Dendritic cell treated with granulocyte-macrophage colony-stimulating factor and Interleukin-4, amounts not matched to agents 40 ng/mL and 50 ng/mL, for 4 days (primary cell): Measurements from ENCODE around the gene DGKI.

Experiments used
- H3K27ac Mint-ChIP-seq: one replicate; pipeline ENCODE4 v1.8.0; 2022; ENCODE audit warnings: mild to moderate bottlenecking, mixed read lengths
- H3K27me3 Mint-ChIP-seq: one replicate; pipeline ENCODE4 v1.8.0; 2022; ENCODE audit warnings: mild to moderate bottlenecking, mixed read lengths
- H3K36me3 Mint-ChIP-seq: one replicate; pipeline ENCODE4 v1.8.0; 2022; ENCODE audit warnings: low read depth, mixed read lengths
- H3K4me1 Mint-ChIP-seq: one replicate; pipeline ENCODE4 v1.8.0; 2022; ENCODE audit warnings: low read depth, mixed read lengths
- H3K4me3 Mint-ChIP-seq: one replicate; pipeline ENCODE4 v1.8.0; 2022; ENCODE audit warnings: mild to moderate bottlenecking, moderate library complexity, mixed read lengths
- H3K9me3 Mint-ChIP-seq: one replicate; pipeline ENCODE4 v1.8.0; 2022; ENCODE audit warnings: mixed read lengths
- intact Hi-C: fragments of 100-400 bp; cut with micrococcal nuclease; formaldehyde crosslinking; loops from one replicate; pipeline ENCODE4 v1.15.0; 2022

The DGKI gene

DNA sequence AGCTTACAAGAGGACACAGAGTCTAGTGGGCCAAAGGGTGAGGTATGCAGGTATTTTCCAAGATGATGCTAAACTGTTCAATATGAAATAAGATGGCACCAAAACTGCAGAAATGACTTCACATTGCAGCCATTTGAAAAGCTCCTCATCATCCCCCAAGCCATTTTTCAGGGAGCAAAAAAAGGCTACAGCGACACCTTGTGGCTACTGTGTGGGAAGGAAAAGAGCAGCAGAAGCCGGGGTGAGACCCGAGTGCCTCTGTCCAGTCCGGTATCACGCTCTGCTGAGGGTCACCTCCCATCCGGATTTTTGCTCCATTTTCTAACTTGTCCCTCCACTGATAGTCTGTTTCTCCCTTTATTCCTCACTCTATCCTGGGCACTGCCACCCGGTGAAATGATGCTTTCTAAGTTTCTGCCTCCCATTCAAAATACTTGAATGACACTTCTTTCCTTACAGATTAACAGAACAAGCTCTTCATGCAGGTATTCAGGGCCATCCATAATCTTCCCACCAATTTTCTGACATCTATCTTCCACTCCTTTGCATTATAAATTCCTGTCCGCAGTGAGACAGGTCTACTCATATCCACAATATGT lies 220.2 kb downstream of the DGKI start:
- no peak overlapping the region for H3K27ac Mint-ChIP-seq

DNA sequence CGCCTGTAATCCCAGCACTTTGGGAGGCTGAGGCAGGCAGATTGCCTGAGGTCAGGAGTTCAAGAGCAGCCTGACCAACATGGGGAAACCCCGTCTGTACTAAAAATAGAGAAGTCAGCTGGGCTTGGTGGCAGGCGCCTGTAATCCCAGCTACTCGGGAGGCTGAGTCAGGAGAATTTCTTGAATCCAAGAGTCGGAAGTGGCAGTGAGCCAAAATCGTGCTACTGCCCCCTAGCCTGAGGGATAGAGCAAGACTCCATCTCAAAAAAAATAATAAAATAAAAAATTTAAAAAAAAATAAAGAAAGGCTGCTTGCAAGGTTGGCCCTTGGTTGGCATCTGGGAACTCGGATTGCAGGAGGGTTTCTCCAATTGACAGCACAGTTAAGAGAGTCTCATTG lies 221.6 kb downstream of the DGKI start:
- no peak overlapping the region for H3K4me3 Mint-ChIP-seq
- no peaks in the 10 kb centered on the region for H3K9me3 Mint-ChIP-seq
- intact Hi-C loops: no loop called here
- H3K4me1 Mint-ChIP-seq: peaks cover 5% of the 10 kb centered on the region
- H3K27me3 Mint-ChIP-seq: peaks cover 21% of the 10 kb centered on the region
- no peaks in the 10 kb centered on the region for H3K36me3 Mint-ChIP-seq
- no peak overlapping the region for H3K27ac Mint-ChIP-seq

More for the DNA sequence above, 220.2 kb downstream of the DGKI start:
- no peaks in the 10 kb centered on the region for H3K36me3 Mint-ChIP-seq
- intact Hi-C loops: loop anchor here (2.0 kb wide), 1 partner anchor 20 kb away; no protein-coding TSS in a partner anchor
- H3K27me3 Mint-ChIP-seq: peaks cover 28% of the 10 kb centered on the region
- peaks cover 5% of the 10 kb centered on the region for H3K4me1 Mint-ChIP-seq
- H3K4me3 Mint-ChIP-seq: no peak overlapping the region
- no peaks in the 10 kb centered on the region for H3K9me3 Mint-ChIP-seq

DNA sequence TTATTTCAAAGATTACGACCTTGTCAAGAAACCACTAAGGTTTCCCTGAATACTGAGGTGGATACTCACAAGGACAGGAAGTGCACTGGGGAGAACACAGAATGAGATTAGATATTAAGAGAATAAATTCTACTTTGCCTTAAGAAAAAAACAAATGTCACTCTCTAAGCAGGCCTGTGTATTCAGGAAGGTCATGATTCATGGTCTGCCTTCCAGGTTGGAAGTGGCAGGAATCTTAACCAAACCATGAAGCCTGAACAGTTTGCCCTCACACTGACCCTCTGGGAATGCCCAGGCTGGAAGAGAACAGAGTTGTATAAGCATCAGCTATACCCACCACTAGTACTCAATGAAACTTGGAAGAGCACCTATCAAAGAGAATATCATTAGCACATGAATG lies 227.6 kb downstream of the DGKI start:
- no peaks in the 10 kb centered on the region for H3K4me1 Mint-ChIP-seq
- H3K36me3 Mint-ChIP-seq: no peaks in the 10 kb centered on the region
- no peak overlapping the region for H3K27ac Mint-ChIP-seq
- intact Hi-C loops: no loop called here
- no peak overlapping the region for H3K4me3 Mint-ChIP-seq
- H3K9me3 Mint-ChIP-seq: no peaks in the 10 kb centered on the region
- peaks cover 4% of the 10 kb centered on the region for H3K27me3 Mint-ChIP-seq

DNA sequence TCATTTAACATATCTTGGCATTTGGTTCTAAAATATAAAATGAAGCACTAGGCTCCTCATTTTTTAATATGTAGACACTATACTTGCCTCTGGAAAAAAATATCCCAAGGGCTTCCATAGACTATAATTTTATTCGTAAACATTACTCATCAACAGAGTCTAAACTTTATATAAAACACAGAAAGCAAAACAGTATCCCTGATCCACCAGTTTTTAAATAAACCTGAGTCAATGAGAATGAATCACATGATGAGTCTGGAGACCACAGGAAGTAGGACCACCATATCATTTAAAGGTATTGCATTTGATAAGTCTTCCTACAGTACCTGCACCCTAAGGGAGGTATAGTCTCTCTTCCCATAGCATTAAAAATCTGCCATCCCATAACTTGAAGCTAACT lies 228.0 kb downstream of the DGKI start:
- no peaks in the 10 kb centered on the region for H3K4me1 Mint-ChIP-seq
- intact Hi-C loops: no loop called here
- H3K27me3 Mint-ChIP-seq: peaks cover 4% of the 10 kb centered on the region
- H3K36me3 Mint-ChIP-seq: no peaks in the 10 kb centered on the region
- no peaks in the 10 kb centered on the region for H3K9me3 Mint-ChIP-seq
- H3K4me3 Mint-ChIP-seq: no peak overlapping the region
- H3K27ac Mint-ChIP-seq: no peak overlapping the region

DNA sequence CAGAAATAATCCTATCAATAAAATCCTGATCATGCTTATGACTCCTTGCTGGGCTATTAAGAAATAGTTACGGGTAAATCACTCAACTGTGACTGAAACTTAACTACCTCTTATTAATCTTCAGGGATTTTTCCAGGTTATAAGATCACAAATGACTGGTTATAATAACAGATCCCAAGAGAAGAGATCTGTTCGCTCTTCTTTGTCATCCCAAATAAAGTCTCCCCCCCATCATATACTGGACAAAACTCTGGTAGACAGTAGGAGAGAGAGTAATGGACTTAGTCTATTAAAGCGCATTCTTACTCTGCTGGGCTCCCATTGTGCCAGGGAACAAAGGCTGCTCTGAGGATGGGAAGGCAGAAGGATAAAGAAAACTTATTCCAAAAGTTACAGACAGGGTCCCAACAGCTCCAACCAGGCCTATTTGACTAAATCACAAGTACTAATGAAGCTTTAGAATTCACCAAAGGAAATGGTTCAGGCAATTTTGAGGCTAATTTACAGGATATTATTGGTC lies 233.7 kb downstream of the DGKI start:
- H3K27ac Mint-ChIP-seq: no peak overlapping the region
- intact Hi-C loops: no loop called here
- no peak overlapping the region for H3K4me3 Mint-ChIP-seq
- H3K9me3 Mint-ChIP-seq: no peaks in the 10 kb centered on the region
- no peaks in the 10 kb centered on the region for H3K36me3 Mint-ChIP-seq
- H3K27me3 Mint-ChIP-seq: peaks cover 9% of the 10 kb centered on the region
- no peaks in the 10 kb centered on the region for H3K4me1 Mint-ChIP-seq

DNA sequence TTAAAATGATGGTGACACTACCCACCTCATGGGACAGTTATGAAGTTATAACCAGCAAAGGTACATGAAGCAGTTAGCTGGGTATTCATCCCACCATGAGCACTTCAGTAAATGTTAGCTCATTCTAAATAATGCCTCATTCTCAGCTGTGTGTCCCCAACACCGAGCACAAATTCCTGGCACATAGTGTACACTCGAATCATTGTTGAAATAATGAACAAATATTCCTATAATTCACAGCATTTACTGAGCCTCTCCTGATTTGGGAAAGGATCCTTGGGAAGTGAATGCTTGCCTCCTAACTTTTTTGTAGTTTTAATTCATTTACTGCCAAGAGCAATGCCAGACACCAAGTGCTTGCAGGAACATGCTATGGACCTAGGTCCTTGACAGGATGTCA lies 235.2 kb downstream of the DGKI start:
- Mint-ChIP-seq H3K27me3 (peaks cover 7% of the 10 kb centered on the region), H3K9me3 (no peaks in the 10 kb centered on the region), H3K27ac (no peak overlapping the region), H3K36me3 (no peaks in the 10 kb centered on the region), H3K4me3 (no peak overlapping the region), H3K4me1 (no peaks in the 10 kb centered on the region)
- intact Hi-C loops: no loop called here

DNA sequence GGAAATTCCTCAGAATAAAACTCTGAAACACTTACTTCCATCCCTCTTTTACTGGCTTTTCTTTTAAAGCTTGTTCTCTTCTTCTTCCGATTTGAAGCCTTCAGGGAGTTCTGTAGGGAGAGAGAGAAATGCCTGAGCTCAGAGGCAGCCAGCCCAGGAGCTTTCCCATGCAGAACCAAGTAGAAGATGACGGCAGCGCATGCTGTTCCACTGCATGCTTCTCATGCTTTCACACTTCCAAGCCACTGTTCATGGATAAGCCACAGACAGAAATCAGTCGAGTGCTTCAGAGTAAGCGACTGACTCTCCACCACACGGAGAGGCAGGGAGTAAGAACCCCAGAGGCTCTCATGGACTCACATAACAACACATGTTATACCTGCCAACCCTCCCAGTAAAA lies 237.3 kb downstream of the DGKI start:
- Mint-ChIP-seq H3K27me3 (peaks cover 9% of the 10 kb centered on the region), H3K9me3 (no peaks in the 10 kb centered on the region), H3K4me3 (no peak overlapping the region), H3K36me3 (no peaks in the 10 kb centered on the region), H3K27ac (no peak overlapping the region), H3K4me1 (no peaks in the 10 kb centered on the region)
- intact Hi-C loops: no loop called here

DNA sequence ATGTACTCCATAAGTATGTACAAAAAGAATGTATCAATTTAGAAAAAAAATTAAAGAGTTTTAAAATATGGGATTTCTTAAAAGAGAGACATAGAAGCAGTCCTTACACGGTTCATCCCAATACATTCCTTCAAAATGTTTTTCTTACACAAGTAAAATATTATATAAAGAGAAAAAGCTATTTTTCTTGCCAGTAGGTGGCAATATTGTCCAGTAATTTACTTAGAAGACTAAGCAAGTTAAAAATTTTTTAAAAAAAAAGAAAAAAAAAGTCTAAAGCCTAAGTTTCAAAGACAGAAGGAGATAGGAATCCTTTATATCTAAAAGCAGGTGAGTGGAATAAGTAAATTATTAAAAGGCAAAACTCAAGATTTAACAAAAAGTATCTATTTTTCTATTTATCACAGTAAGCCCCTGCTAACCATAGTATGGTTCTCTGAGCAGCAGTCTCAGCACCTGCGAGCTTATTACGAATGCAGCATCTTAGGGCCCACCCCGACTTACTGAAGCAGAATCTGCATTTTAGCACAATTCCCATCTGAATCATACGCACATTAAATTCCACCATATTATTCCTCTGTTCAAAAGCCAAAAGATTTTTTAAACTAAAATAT lies 240.6 kb downstream of the DGKI start:
- intact Hi-C loops: loop anchor here (2.0 kb wide), 2 partner anchors 21 to 293 kb away; no protein-coding TSS in a partner anchor

DNA sequence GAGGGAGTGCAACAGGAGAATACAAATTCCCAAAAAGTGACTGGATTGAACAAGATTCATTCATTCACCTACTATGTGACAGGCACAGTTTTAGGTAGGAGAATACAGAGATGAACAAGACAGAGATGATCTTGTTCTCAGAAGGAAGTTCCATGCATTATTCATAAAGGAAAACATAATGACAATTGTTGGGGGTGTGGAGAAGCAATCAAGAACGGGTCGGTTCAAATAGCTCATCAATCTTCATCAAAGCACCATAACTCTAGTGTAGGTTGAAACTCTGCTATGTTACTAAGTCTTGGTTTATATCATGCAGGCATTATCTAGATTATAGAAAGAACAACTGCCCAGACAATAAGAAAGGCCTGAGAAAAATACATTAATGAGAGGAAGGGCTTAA lies 243.7 kb downstream of the DGKI start:
- H3K27me3 Mint-ChIP-seq: peaks cover 6% of the 10 kb centered on the region
- intact Hi-C loops: no loop called here
- no peaks in the 10 kb centered on the region for H3K4me1 Mint-ChIP-seq
- no peak overlapping the region for H3K27ac Mint-ChIP-seq
- no peaks in the 10 kb centered on the region for H3K9me3 Mint-ChIP-seq
- H3K36me3 Mint-ChIP-seq: no peaks in the 10 kb centered on the region
- no peak overlapping the region for H3K4me3 Mint-ChIP-seq

More for the DNA sequence above, 240.6 kb downstream of the DGKI start:
- no peak overlapping the region for H3K4me3 Mint-ChIP-seq
- H3K27ac Mint-ChIP-seq: no peak overlapping the region
- peaks cover 14% of the 10 kb centered on the region for H3K27me3 Mint-ChIP-seq
- no peaks in the 10 kb centered on the region for H3K9me3 Mint-ChIP-seq
- no peaks in the 10 kb centered on the region for H3K36me3 Mint-ChIP-seq
- no peaks in the 10 kb centered on the region for H3K4me1 Mint-ChIP-seq

DNA sequence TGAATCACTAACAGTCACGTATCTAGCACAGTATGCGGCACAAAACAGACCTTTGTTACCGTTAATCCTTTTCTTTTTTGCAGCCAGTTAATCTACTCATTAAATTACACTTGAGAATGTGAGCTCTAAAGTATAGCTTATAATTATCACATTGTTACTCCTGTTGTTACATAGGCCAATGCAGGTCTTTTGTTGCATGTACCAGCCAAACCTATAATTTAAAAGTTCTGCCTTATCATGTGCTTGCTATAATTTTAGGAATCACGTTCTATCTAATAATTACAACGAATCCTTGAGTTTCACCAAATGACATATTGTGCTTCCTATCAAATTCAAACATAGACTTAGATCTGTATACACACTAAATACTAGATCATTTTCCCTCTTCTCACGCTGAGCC lies 245.1 kb downstream of the DGKI start:
- H3K4me1 Mint-ChIP-seq: no peaks in the 10 kb centered on the region
- H3K9me3 Mint-ChIP-seq: no peaks in the 10 kb centered on the region
- H3K36me3 Mint-ChIP-seq: no peaks in the 10 kb centered on the region
- H3K27ac Mint-ChIP-seq: no peak overlapping the region
- intact Hi-C loops: no loop called here
- H3K4me3 Mint-ChIP-seq: no peak overlapping the region
- peaks cover 6% of the 10 kb centered on the region for H3K27me3 Mint-ChIP-seq

DNA sequence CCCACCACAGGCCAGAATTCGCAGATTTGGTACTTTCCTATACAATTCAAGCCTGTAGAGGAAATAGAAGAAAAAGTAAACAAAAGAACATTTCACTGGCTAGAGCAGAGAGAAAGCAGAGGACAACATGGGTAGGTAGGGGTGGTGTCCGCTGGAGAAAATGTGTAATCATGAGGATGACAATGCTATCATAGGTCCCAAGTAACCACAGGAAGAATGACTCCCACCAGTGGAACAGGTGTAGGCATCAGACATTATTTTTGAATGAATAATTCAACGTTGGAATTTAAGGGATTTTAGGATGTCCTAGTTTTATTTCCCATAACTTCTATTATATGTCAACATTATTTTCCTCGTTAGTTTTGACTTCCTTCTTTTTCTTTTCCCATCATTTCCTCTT lies 248.9 kb downstream of the DGKI start:
- H3K27me3 Mint-ChIP-seq: no peaks in the 10 kb centered on the region
- intact Hi-C loops: no loop called here
- H3K36me3 Mint-ChIP-seq: no peaks in the 10 kb centered on the region
- H3K27ac Mint-ChIP-seq: no peak overlapping the region
- no peaks in the 10 kb centered on the region for H3K4me1 Mint-ChIP-seq
- H3K9me3 Mint-ChIP-seq: no peaks in the 10 kb centered on the region
- H3K4me3 Mint-ChIP-seq: no peak overlapping the region

DNA sequence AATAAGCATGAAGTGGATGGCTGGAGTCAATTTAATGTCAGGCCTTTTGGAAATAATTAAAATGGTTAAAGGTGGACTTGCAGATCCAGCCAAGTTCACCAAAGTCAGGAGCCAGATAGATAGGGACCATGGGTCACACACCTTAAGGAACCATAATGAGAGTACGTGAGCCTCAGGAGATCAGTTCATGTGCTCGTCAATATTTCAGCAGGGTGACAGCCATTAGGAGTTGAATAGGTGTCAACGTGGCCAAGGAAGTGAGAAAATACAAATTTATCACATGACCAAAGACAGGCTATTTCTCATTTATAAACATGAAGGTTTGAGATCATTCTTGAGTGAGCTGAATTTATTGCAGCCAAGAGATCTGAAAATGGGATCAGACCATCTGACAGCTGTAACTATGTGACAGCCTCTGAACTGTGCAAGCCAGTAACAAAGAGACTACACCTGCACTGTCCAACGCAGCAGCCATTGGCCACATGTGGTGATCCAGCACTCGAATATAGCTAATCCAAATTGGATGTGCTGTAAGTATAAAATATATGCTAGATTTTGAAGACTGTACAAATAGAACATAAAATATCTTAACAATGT lies 253.6 kb downstream of the DGKI start:
- H3K36me3 Mint-ChIP-seq: no peaks in the 10 kb centered on the region
- intact Hi-C loops: loop anchor here (5.0 kb wide), 1 partner anchor 1186 kb away; no protein-coding TSS in a partner anchor

DNA sequence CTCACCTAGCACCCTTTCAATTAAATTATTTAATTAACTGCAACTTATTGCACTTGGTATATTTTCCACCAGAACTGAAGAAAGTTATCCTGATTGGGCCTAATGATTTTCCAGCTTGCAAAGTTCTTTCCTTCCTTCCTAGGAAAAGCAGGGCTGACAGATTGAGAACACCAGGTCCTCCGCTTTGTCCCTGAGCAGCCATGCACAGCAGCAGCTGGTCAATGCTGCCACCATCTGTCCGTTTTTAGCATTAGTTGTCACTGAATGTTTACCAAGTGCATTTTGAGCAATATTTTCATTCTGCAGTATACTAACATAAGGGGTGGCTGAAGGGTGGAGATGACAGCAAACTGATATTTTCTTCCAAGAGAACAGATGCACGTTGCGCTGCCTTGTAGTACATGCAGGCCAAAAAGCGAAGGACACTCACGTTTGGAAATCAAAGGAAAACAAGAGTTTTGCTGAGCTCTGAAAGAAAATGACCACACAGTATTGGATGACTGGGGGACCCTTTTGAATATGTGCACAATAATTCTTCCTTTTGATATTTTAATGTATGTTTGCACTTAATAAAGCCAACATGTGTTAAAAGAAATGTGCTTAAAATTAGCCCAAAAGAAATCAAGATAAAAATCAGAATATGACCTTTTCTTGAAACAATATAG lies 254.4 kb downstream of the DGKI start:
- no peak overlapping the region for H3K27ac Mint-ChIP-seq
- H3K27me3 Mint-ChIP-seq: no peaks in the 10 kb centered on the region
- intact Hi-C loops: loop anchor here (5.0 kb wide), 1 partner anchor 1185 kb away; no protein-coding TSS in a partner anchor
- H3K4me1 Mint-ChIP-seq: no peaks in the 10 kb centered on the region
- no peak overlapping the region for H3K4me3 Mint-ChIP-seq
- H3K9me3 Mint-ChIP-seq: no peaks in the 10 kb centered on the region
- H3K36me3 Mint-ChIP-seq: no peaks in the 10 kb centered on the region

More for the DNA sequence above, 253.6 kb downstream of the DGKI start:
- Mint-ChIP-seq H3K27me3 (no peaks in the 10 kb centered on the region), H3K27ac (no peak overlapping the region), H3K4me3 (no peak overlapping the region), H3K9me3 (no peaks in the 10 kb centered on the region), H3K4me1 (no peaks in the 10 kb centered on the region)

DNA sequence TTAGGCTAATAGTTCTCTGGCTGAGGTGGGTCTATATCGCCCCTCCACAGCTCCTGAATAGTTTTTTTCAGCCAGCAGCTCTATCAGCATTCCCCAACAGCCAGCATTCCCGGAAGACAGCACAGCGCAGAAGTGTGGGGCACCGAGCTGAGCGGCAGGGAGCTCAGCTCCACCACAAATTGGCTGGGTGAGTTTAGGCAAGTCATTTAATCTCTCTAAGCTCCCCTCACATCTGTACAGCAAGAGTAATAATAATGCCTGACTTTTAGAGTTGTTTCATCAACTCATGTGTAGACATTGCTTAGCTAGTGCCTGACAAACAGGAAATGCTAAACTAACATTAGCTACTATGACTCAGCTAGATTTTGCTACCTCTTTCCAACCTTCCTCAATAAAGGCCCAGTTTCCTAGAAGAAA lies 255.3 kb downstream of the DGKI start:
- no peak overlapping the region for H3K27ac Mint-ChIP-seq
- H3K36me3 Mint-ChIP-seq: no peaks in the 10 kb centered on the region

More for the DNA sequence above, 255.3 kb downstream of the DGKI start:
- Mint-ChIP-seq H3K4me1 (no peaks in the 10 kb centered on the region), H3K9me3 (no peaks in the 10 kb centered on the region), H3K4me3 (no peak overlapping the region), H3K27me3 (no peaks in the 10 kb centered on the region)
- intact Hi-C loops: loop anchor here (5.0 kb wide), 1 partner anchor 1184 kb away; no protein-coding TSS in a partner anchor
